ENCODE results near the gene LARP6.
"Not testable (repeated sequence)": the region's sequence is repeated elsewhere in the genome, so short reads cannot be mapped to it uniquely, and the experiment has no call there.

Gene LARP6

GRCh38 chr15:70804388-70804787 lies 49.6 kb downstream of the LARP6 start:
- H3K4me3 ChIP-seq (ENCODE audit: low read length); DNase-seq (ENCODE audit: low read depth, low spot score): not testable (repeated sequence)

DNA sequence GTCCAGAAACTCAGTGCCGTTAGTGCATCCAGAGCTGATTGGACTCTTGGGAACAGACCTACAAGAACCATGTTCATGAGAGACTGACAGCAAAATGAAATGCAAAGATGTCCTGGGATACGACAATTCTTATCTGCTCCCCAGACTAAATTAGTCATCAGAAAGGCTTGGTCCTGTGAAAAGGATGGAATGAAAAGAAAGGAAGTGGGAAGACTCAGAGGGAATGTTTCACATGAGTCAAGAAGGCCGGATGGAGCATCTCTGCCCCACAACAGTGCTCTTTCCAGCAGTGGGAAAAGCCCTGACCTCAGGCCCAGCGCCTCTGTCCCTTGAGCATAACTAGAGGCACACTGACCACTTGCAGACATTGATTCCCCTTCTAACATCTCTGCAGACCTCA lies 51.3 kb downstream of the LARP6 start:
- H3K4me3 ChIP-seq (ENCODE audit: low read length), result no peak overlapping the region
- no peak for DNase-seq (ENCODE audit: low read depth, low spot score)

DNA sequence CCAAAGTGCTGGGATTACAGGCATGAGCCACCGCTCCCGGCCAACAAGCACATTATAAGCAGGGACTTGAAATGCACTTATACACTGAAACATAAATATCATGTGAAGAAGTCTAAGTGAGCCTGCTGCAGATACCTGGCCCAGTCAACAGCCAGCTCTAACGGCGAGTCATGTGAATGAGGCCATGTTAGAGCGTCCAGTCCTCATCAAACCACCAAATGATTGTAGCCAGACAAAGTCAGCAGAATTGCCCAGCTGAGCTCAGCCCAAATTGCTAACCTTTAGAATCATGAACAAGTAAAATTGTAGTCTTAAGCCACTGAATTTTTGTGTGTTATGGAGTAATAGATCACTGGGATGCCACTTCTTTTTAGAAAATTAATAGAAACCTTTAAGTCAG lies 52.8 kb downstream of the LARP6 start:
- no peak overlapping the region for H3K4me3 ChIP-seq (ENCODE audit: low read length)
- DNase-seq (ENCODE audit: low read depth, low spot score), result no peak

DNA sequence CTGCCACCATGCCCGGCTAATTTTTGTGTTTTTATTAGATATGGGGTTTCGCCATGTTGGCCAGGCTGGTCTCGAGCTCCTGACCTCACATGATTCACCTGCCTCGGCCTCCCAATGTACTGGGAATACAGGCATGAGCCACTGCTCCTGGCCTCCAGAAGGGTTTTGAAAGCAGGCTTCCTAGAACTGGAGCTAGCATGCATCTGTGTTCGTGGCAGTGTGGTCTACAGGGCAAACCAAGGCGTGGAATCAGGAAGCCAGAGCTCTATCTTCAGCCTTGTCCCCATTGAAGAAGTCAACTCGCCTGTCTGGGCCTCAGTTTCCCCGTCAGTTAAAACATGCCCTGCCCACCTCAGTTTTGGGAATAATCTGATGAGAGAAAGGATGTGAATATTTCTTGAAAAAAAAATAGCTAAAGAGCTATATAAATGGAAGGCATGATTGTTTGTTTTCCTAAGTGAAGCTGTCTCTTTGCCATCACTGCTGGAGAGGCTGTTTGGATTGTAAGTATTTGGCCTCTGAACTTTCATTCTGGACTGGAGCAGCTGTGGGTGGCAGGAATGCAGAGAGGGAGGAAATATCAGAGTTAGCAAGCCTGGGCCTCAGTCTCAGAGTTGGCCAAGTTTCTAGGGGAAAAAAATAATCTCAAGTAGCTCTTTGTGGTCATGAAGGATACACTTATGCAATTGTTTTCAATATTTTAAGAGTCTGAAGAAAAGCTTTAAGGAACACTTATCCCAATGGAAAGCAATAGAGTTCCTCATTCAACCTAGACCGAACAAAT lies 54.1 kb downstream of the LARP6 start:
- DNase-seq (ENCODE audit: low read depth, low spot score), result no peak

GRCh38 chr15:70797464-70797863 lies 56.5 kb downstream of the LARP6 start:
- DNase-seq (ENCODE audit: low read depth, low spot score), result no peak
- H3K4me3 ChIP-seq (ENCODE audit: low read length), result no peak overlapping the region

More for the DNA sequence above, 54.1 kb downstream of the LARP6 start:
- no peak overlapping the region for H3K4me3 ChIP-seq (ENCODE audit: low read length)

- no peak for DNase-seq (ENCODE audit: low read depth, low spot score)
Observed at GRCh38 chr15:70796516-70797310, 57.2 kb downstream of the LARP6 start.

DNA sequence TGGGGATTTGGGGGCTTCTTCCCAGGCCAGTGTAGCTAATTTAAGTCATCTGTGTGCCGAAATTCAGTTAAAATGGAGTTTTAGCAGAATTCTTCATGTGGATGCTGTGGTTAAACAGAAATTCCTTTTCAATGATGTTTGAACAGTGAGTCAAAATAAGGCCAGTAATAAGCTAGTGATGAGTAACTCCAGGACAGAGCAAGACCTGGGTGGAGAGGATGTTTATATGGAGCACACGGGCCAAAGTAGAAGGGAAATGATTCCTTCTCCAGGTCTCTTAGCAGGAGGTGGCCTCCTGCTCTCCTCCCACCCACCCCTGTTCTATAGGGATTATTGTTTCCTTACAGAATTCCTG lies 58.7 kb downstream of the LARP6 start:
- DNase-seq (ENCODE audit: low read depth, low spot score), result no peak
- H3K4me3 ChIP-seq (ENCODE audit: low read length), result no peak overlapping the region

More at GRCh38 chr15:70796516-70797310, 57.2 kb downstream of the LARP6 start:
- no peak overlapping the region for H3K4me3 ChIP-seq (ENCODE audit: low read length)

- no peak for DNase-seq (ENCODE audit: low read depth, low spot score)
- H3K4me3 ChIP-seq (ENCODE audit: low read length), result no peak overlapping the region
Observed at GRCh38 chr15:70794596-70795310, 59.2 kb downstream of the LARP6 start.

- H3K4me3 ChIP-seq (ENCODE audit: low read length), result no peak overlapping the region
- DNase-seq (ENCODE audit: low read depth, low spot score), result no peak
Observed at GRCh38 chr15:70793694-70794093, 60.3 kb downstream of the LARP6 start.

GRCh38 chr15:70792171-70792573 lies 61.8 kb downstream of the LARP6 start:
- no peak overlapping the region for H3K4me3 ChIP-seq (ENCODE audit: low read length)
- DNase-seq (ENCODE audit: low read depth, low spot score), result no peak

- H3K4me3 ChIP-seq (ENCODE audit: low read length), result no peak overlapping the region
- DNase-seq (ENCODE audit: low read depth, low spot score), result no peak
Observed at GRCh38 chr15:70791259-70791658, 62.7 kb downstream of the LARP6 start.

DNA sequence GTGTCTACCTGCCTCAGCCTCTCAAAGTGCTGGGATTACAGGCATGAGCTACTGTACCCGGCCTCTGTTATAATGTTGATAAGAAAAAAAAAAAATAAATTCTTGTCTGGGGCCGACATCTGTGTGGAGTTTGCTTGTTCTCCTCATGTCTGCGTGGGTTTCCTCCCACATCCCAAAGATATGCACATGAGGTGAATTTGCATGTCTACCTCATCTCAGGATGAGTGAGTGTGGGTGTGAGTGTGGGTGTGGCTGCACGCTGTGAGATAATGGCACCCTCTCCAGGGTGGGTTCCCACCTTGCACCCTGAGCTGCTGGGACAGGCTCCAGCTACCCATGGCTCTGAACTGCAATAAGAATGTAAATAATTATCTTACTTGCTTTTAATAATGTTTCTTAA lies 64.7 kb downstream of the LARP6 start:
- no peak for DNase-seq (ENCODE audit: low read depth, low spot score)
- no peak overlapping the region for H3K4me3 ChIP-seq (ENCODE audit: low read length)

- DNase-seq (ENCODE audit: low read depth, low spot score), result no peak
- no peak overlapping the region for H3K4me3 ChIP-seq (ENCODE audit: low read length)
Observed at GRCh38 chr15:70788114-70789049, 65.6 kb downstream of the LARP6 start.

DNA sequence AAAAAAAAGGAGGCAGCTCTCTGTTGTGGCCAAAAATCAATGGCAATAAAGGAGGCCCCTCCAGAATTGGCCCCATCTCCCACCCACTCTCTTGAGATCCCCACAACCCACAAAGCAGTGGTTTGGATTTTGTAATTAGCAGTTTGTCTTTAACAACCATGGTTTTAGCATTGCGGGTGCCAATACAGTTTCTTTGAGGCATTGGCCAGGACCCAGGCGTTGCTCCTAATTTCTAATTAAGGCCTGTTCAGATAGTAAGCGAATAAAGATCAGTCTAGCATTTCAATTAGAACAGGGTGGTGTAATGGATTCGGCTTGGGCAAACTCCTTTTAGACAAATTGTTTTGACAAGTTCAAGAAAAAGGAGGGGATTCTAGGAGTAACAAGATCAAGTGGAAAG lies 67.0 kb downstream of the LARP6 start:
- DNase-seq (ENCODE audit: low read depth, low spot score), result no peak
- no peak overlapping the region for H3K4me3 ChIP-seq (ENCODE audit: low read length)

- DNase-seq (ENCODE audit: low read depth, low spot score), result no peak
Observed at GRCh38 chr15:70783610-70784022, 70.3 kb downstream of the LARP6 start.

GRCh38 chr15:70783041-70783440 lies 70.9 kb downstream of the LARP6 start:
- no peak for DNase-seq (ENCODE audit: low read depth, low spot score)
- no peak overlapping the region for H3K4me3 ChIP-seq (ENCODE audit: low read length)

More at GRCh38 chr15:70783610-70784022, 70.3 kb downstream of the LARP6 start:
- H3K4me3 ChIP-seq (ENCODE audit: low read length), result no peak overlapping the region

DNA sequence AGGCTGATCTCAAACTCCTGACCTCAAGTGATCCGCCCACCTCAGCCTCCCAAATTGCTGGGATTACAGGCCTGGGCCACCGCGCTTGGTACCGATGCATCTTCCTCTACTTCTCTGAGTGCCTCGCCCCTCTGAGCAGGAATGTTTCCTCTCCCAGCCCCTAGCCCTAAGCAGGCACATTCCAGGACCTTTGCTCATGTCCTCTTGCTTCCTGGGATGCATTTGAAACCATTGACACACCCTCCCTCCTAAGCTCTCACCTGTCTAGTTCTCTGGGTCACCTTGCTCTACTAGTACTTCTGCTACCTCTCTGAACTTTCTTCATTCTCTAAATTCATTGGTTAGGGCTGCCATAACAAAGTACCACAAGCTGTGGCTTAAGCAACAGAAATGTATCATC lies 72.7 kb downstream of the LARP6 start:
- DNase-seq (ENCODE audit: low read depth, low spot score), result no peak
- no peak overlapping the region for H3K4me3 ChIP-seq (ENCODE audit: low read length)
